NCI-H2171 treated with DMSO at 0.1 percent for 48 hours (cell line): ENCODE data around the gene GGT7.
"Not testable (repeated sequence)": the region's sequence is repeated elsewhere in the genome, so short reads cannot be mapped to it uniquely, and the experiment has no call there.

Experiments
- DNase-seq: peaks from one replicate; lab custom pipeline; 2025; lab: John Stamatoyannopoulos, UW

The GGT7 gene

DNA sequence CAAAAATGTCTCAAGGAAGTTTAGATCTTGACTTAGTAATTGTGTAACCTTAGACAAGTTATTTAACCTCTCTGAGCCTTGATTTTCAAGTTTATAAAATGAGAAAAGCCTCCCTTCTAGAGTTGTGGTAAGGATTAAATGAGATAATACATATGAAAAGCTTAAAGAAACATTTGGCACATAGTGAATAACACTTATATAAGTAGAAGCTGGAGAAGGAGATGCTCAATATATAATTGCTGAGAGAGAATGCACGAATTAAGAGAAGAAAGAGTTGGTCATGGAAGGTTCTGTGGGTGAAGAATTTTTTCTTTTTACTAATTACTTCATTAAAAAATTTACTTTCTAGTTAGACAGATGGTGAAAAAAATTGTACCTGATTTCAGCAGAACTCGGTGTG is 9.0 kb upstream of the GGT7 start:
- no peak for DNase-seq

DNA sequence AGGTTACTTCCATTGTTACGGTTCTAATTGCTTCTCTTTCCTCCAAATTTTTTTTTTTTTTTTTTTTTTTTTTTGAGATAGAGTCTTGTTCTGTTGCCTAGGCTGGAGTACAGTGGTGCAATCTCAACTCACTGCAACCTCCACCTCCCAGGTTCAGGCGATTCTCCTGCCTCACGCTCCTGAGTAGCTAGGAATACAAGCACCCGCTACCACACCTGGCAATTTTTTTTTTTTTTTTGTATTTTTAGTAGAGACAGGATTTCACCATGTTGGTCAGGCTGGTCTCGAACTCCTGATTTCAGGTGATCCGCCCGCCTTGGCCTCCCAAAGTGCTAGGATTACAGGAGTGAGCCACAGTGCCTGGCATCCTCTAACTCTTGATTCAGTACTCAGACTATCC is 8.3 kb upstream of the GGT7 start:
- not testable (repeated sequence) for DNase-seq

DNA sequence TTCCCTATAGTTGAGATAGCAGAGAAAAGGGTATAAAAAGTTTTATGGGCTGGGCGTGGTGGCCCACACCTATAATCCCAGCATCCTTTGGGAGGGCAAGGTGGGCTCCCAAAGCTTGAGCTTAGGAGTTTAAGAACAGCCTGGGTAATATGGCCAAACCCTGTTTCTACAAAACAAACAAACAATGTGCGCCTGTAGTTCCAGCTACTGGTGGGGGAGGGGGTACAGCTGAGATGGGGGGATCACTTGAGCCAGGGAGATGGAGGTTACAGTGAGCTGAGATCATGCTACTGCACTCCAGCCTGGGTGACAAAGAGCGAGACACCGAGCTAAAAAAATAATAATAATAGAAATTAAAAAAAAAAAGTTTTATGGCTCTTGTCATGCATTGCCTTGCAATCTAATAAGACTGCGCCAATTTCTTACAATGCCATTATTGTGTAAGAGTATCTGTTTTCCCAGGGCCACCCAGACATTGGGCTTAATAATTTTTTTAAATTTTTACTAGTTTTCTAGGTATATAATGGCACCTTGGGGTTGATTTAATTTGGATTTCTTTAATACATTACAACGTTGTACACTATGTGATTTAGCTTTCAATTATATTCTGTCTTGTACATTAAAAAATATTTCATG is 7.7 kb upstream of the GGT7 start:
- DNase-seq: no peak

DNA sequence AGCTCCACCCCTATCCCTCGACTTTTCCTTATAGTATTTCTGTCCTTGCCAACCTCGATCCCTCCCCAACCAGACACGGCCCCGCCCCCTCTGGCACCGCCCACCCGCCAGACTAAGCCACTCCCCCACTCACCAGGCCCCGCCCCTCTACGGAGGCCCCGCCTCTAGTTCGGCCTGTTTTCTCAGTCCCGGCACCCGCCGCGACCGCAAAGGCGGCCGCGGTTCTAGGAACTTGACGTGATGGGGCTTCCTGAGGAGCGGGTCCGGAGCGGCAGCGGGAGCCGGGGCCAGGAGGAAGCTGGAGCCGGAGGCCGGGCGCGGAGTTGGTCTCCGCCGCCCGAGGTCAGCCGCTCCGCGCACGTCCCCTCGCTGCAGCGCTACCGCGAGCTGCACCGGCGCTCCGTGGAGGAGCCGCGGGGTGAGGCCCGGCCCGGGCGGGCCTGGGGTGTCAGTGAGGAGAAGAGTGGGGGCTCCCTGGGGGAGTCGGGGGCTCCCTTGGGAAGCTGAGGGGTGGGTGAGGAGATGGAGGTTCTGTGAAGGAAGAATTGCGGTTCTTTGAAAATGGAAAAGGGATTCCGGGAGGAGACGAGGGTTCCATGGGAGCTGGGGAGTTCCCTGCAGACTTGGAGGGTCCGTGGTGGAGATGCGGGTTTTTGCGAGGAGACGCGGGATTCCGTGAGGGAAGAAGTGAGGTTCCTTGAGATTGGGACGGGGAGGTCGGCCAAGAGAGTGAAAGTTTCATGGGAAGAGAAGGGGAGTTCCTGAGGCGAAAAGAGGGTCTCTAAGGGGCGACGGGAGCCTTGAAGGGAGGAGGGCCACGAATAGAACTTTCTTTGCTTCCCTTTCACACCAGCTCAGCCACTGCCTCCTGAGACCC is 4.0 kb upstream of the GGT7 start, which contains the start of gene ACSS2:
ACSS2 (plus strand) TSS at position 207 of the 877 bp plus-strand sequence; CDS start at position 241, 34 bp downstream.
- peak; percentile 41 for DNase-seq

DNA sequence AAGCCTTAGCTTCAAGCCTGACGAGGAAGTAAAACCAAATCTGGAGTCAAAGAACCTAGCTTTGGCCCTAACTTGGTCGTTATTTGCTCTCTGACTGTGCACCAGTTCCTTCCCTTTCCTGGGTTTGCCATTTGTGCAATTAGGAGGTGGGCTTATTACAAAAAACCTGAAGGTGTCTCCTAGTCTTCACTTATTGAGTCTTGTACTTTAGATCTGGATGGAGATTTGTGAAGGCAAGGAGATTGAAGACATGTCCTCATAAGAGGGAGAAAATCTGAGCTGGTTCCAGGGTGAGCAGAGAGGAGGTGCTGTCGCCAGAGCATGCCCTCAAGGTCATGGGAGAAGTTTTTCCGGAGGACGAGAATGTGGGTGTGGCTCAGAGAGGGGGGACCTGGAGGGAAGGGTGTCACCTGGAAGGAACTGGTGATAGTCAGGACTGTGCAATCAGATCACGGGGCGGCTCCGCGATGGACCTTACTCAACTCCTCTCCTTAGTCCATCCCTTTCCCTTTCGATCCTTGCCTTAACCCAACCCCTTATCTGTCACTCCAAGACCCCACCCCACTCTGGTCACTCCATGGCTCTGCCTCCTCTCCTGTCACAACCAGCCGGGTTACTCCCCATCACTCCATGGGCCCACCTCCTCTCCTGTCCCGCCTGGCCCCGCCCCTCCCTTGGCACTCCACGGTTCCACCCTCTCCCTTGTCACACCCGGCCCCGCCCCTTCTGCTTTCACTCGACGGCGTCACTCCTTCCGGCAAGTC is 3.2 kb upstream of the GGT7 start:
- DNase-seq: peak; percentile 96

DNA sequence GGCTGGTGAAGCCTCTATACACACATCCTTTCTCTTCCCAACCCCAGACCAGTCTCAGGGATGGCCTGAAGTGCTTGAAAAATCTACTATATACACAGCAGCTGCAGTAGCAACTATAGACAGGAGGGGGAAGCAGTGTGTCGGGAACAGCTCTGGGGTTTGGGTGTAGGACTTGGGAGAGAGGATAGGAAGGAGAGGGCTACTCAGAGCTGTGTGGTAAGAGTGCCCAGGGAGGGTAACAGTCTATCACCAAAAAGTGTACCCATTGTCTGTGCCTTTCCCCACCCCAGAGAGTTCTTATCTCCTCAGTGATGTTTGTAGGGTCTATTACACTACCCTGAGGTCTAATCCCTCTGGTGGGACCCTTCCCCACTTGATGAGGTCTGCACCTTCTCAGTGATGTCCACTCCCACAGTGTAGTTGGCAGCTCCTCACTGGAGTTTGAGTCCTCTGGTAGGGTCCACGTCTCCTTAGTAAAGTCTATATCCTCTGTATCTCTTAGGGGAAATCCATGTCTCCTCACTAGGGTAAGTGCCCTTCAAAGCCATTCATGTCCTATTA is 1.5 kb upstream of the GGT7 start:
- DNase-seq: peak; percentile 82

DNA sequence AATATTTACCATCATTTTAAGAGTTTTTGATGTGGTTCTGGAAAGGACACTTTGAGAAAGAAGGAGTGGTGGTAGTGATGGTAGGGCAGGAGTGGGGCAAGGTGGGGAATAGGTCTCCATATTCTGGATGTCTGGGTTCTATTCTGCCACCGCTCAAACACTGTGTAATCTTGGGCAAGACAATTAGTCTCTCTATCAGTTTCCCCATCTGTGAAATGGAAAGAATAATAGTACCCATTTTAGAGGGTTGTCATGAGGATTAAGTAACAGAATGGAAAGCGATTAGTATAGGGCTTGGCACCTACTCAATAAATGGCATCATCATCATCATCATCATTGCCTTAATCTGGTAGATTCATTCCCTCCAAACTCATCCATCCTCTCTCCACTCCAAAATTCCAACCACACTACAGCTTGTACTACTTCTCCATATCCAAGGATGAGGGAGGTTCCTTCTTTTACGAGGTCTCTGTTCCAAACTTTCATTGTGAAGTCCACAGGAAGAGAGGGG is 982 bp upstream of the GGT7 start:
- no peak for DNase-seq

DNA sequence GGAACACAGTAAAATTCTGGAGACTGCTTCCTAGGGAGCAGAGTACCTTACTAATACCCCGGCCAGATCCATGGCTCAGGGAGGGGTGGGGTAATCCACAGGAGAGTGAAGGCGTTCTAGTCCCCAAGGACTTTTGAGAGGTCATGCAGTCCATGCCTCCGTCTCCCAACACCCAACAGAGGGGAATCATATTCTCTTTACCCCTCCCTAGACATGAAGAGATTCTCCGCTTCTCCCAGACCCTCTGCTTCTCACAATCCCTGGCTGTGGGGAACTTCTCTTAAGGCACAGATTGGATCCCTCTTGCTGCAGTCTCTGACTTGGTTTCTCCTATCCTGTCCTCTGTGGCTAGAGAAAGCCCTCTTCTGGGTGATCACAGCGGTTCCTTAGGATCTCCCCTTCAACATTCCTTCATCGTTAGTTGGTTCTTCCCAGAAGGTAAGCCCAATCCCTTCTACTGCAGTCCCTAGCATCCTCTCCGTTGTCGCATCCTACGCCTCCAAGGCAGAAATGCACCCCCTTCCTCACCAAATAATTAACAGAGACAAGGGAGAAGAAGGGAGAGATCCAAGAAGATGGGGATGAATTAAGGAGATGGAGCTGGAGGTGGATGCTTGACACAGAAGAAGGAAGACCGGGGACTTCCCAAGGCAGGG is 562 bp downstream of the GGT7 start:
- peak; percentile 43 for DNase-seq

DNA sequence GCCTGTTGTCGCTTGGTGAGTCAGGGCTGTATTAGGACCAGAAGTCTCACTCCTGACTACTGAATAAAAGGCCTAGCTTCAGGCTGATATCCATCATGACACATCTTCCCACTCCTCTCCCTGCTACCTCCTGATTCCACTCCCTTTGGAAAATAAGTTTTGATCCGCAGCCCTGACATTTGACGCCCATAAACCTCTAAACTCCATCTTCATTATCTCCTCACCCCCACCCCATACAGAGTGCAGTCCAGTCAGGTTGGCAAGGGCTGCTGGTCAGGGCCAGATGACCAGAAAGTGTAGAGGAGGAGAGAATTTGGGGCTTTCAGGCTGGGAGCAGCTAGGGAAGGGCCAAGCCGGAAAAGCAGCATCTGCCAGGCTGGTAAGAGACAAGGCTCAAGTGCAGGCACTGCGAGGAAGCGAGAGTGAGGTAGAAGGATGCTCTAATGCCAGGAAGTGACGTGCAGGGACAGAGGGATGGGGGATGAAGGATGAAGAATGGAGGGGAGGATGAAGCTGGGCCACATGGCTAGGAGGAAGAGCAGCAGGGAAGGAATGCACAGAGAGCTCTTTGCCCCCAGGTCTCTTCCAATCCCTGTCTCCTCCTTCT is 1.2 kb downstream of the GGT7 start:
- no peak for DNase-seq

DNA sequence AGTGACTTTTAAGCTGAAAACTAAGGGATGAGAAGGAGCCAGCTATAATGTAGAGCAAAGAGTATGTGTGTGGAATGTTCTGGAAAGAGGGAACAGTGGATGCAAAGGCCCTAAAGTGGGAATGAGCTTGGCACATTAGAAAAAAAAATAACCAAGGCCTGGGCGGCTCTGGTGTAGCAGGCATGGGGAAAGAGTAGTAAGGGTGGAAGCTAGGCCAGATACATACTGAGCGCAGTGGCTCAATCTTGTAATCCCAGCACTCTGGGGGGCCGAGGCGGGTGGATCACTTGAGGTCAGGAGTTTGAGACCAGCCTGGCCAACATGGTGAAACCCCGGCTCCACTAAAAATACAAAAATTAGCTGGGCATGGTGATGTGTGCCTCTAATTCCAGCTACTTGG is 8.4 kb downstream of the GGT7 start:
- DNase-seq: no peak

DNA sequence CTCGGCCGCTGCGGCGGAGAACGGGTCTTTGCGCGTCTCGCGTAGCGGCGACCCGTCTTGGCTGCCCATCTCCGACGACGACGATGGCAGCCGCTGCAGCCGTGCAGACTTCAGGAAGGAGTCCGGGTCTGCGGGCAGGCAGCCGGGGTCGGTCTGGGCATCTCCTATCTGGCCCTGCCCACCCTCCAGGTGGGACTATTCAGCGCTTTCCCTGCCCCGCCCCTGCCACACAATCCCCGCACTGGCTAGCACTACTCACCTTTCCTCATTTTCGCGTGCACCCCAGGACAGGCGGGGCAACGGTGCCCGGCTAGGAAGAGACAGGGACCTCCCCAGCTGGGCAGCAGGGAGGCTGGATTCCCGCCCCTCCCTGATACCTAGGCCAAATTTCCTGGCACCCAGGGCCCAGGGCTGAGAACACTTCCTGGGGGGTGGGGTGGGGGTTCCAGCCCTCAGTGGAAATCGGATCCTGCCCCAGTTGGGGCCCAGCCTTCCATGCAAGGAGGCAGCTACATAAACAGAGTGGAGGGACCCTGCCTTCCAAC is 9.2 kb downstream of the GGT7 start:
- DNase-seq: no peak

DNA sequence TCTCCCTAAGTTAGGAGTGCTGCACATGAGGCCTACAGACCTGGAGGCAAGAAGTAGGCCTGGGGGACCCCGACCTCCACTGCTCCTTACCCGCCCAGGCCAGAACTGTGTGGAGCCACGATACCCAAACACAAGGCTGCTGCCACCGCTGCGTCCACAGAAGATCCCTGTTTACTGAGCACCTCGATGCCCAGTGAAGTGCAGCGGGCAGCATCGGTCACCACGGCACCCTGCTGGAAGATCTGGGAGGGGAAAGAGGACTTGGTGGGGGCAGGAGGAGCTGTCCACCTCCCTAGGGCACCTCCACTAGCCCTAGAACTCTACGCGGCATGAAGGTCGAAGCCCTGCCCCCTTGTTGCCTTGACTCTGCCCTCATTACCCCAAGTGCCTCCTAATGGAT is 9.9 kb downstream of the GGT7 start:
- DNase-seq: no peak

DNA sequence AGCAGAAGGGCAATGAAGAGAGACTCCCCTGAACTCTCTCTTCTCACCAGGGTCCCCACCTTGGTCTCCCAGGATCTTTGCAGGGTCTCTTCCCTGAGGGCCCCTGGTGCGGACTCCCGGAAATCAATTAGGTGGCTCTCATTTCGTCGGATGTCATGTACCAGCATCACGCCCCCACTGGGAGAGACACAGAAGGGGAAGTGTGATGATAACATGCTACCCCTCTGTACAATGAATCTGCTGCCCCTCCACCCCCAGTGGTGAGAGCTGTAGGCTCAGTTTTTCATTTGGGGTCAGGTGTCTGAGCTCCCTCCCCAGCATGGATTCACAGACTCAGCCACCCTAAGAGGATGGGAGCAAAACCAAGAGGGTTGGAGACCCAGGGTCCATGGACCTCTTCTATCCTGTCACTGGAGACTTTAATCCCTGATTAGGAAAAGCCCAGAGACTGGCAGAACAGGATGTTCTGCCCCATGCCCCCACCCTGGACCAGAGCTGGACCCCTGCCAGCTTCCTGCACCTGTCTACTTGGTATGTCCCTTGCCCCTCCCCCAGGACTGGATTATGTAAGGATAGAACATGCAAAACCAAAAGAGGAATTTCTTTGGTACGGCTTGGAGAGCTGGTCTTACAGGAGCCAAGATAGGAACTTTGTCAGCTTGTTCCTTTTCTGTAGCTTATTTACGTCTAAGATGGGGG is 11.1 kb downstream of the GGT7 start:
- no peak for DNase-seq

DNA sequence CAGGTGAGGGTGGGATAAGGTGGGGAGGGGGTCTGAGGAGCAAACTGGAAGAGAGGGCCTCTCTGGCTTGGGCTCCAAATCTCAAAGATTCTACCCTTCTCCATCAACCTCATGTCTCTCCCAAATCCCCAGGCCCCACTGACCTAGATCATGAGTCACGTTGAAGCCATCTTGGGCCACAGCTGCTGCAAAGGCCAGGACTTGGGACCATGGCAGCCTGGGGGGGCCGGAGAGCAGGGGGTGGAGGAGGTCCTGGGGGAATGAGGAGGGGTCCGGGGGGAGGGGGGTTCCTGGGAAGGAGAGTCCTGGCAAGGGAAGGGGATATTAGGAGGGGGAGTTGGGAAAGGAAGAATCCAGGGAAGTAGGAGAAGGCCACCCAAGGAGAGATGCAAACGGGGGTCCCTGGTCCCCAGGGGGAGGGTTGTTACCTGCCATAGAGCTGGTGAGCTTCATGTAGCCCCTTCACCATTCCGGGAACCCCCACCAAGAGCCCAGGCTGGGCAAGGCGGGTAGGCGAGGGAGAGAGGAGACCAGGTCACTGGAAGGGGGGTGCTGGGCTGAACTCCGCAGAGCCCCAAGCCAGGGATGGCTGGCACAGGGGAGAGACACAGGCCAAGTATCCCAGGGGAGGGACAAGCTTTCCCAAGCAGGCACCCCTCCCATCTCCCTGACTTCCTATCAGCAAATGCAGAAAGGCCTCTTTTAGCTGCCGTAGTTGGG is 12.7 kb downstream of the GGT7 start:
- no peak for DNase-seq

DNA sequence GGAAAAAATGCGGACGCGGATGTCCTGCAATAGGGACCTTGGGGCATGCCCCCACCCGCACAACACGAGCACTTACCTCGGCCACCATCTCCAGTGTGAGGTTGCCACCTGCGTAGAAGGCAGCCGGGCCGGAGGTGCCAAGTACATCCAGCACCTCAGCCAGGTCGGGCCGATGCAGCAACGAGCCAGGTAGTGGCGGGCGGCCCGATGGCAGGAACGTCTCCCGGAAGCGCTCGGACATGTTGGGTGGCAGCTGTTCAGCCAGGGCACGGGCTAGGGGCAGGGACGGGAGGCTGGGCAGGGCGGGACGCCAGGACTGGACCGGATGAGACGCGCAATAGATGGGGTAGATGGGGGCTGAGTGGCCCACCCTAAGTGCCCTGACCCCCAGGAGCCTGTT is 13.3 kb downstream of the GGT7 start:
- DNase-seq: no peak

DNA sequence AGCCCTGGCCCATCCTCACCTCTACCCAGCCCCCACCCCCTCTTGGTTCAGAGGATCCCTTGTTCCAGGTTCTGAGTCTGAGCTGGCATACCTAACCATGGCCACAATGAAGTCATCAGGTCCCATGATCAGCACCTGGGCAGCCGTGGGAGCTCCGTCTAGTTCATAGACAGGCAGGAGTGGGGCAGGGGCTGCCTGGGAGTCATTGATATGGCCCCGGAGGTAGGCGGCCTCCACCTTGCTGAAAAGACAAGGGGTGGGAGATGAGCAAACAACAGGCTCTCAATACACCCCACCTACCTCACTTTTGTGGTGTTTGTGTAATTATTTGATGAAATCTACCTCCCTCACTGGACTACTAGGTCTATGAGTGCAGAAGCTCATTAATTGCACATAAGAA is 20.4 kb downstream of the GGT7 start:
- DNase-seq: no peak

DNA sequence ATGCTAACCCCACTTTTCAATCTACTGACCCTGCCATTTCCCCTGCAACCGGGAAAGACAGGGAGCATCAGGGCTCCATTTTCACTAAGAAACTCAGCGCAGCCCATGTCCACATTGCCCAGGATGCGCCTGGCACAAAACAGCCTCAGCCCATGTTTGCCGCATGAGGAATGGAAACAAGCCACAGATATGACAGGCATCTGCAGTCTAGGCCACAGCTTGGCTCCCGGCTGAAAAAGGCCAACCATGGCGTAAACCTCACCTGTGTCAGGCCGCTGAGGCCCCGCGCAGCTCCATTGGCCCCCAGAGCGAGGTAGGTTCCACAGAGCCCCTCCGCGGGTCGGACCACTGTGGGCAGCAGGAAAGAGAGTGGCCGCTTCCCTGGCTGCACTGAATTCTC is 21.7 kb downstream of the GGT7 start:
- no peak for DNase-seq

DNA sequence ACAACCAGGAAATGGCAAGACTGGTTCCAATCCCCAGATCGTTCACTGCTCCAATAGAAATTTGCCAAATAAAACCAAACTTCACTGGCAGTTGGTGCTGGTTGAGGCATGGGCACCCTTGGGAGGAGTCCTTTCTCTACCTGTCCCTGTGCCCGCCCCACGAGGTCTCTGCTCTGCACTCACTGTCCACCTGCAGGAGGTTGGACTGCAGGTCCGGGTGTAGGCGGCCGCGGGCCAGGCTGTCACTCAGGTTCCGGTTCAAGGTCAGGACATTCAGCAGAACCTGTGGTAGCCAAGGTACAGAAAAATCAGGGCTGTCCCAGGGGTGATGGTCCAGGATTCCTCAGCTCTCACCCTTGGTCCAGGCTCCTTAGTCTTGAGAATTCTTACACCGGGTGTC is 22.9 kb downstream of the GGT7 start:
- no peak for DNase-seq

DNA sequence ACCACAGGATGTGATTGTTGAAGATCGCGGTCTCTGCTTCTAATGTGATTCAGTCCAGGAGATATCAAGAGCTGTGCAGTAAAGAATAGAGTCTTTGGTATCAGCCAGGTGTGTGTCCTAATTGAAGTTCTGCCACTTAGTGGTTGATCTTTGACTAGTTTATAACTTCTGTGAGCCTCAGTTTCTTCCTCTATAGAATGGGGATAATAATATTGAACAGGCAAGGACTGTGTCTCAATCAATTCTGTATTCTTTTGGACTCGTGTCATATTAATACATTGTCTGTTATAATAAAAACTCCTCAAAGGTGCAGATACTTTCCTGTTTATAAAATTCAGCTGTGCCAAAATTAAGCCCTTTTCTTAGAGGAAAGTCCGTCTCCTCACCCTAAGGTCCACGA is 24.1 kb downstream of the GGT7 start:
- DNase-seq: no peak

DNA sequence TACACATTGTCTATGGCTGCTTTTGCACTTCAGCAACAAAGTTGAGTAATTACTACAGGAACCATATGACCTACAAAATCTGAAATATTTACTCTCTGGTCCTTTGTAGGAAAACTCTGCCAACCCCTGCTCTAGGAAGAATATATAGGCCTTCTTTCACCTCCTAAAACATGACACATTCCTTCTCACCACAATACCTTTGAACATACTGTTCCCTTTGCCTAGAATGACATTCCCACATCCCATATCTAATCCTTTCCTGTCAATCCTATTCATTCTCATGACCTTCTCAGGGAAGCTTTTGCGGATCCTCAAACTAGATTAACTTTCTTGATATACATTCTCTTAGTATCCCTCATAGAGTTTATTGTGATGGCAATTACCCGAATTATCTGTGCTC is 29.2 kb downstream of the GGT7 start:
- DNase-seq: no peak
